A673 (cell line): Measurements from ENCODE around the gene TMEM144. TPM values are rescaled to one million over a fixed set of nuclear protein-coding genes. Genes with fewer than 3 reads are reported as not detected.
"Not testable (repeated sequence)": the region's sequence is repeated elsewhere in the genome, so short reads cannot be mapped to it uniquely, and the experiment has no call there.

Source experiments
- BruUV-seq: library from RNA; stranded (reverse); fragments of 400-500 nt; replicated peaks from 2 replicates; lab custom pipeline; 2021; lab: Mats Ljungman, UMichigan
- CTCF ChIA-PET: fragments of 300-600 bp; sonication (Branson Sonifier 250); formaldehyde crosslinking; loops from one replicate; lab custom pipeline; 2022; ENCODE audit warnings: antibody characterized with exemption; lab: Charles Lee
- POLR2A ChIA-PET: fragments of 300-600 bp; sonication (Branson Sonifier 250); formaldehyde crosslinking; loops from one replicate; lab custom pipeline; 2022; ENCODE audit warnings: antibody characterized with exemption; ENCODE audit not compliant: low non-redundant PET; lab: Charles Lee
- DNase-seq: peaks from one replicate; pipeline ENCODE4 v3.0.0-alpha.2; 2015; ENCODE audit warnings: low spot score
- H3K27ac ChIP-seq: fragments of 200-600 bp; sonication (generic); 2 replicates; pipeline ENCODE4 v1.5.1; 2016; ENCODE audit warnings: mixed run types, low read depth, mild to moderate bottlenecking, mixed read lengths, antibody characterized with exemption, low read length; ENCODE audit not compliant: poor library complexity, severe bottlenecking
- H3K27me3 ChIP-seq: fragments of 200-600 bp; sonication (generic); replicated peaks from 2 replicates; pipeline ENCODE4 v1.6.1; 2017; ENCODE audit warnings: mixed run types, low read depth, mild to moderate bottlenecking, mixed read lengths, antibody characterized with exemption, low read length; ENCODE audit not compliant: insufficient read depth, poor library complexity
- H3K36me3 ChIP-seq: fragments of 200-600 bp; sonication (generic); 2 replicates; pipeline ENCODE4 v1.6.1; 2016; ENCODE audit warnings: mixed run types, mild to moderate bottlenecking, mixed read lengths, antibody characterized with exemption, low read length; ENCODE audit not compliant: insufficient read depth, poor library complexity, severe bottlenecking
- H3K4me1 ChIP-seq: fragments of 200-600 bp; sonication (generic); 2 replicates; pipeline ENCODE4 v1.6.1; 2017; ENCODE audit warnings: mixed run types, mild to moderate bottlenecking, mixed read lengths, antibody characterized with exemption, low read length; ENCODE audit not compliant: insufficient read depth, poor library complexity, severe bottlenecking
- H3K4me3 ChIP-seq: fragments of 200-600 bp; sonication (generic); 2 replicates; pipeline ENCODE4 v1.5.1; 2016; ENCODE audit warnings: low read depth, mixed run types, mild to moderate bottlenecking, mixed read lengths, low read length; ENCODE audit not compliant: poor library complexity, severe bottlenecking
- H3K9me3 ChIP-seq: fragments of 200-600 bp; sonication (generic); 2 replicates; pipeline ENCODE4 v1.6.1; 2016; ENCODE audit warnings: mixed run types, low read depth, mild to moderate bottlenecking, mixed read lengths, antibody characterized with exemption, low read length; ENCODE audit not compliant: poor library complexity, severe bottlenecking
- EZH2 ChIP-seq: fragments of 200-600 bp; sonication (generic); IDR thresholded peaks from 2 replicates; pipeline ENCODE4 v1.6.1; 2017; ENCODE audit warnings: borderline replicate concordance, low read depth, mild to moderate bottlenecking, mixed read lengths, antibody characterized with exemption, low read length; ENCODE audit not compliant: poor library complexity, severe bottlenecking
- intact Hi-C: fragments of 100-400 bp; cut with micrococcal nuclease; formaldehyde crosslinking; loops from one replicate; pipeline ENCODE4 v1.10.0; 2022; ENCODE audit not compliant: unreplicated experiment
- total RNA-seq: library from RNA; stranded (reverse); gene quantifications from 2 replicates; pipeline ENCODE4 v1.2.3, GENCODE V29; 2021
- TF ChIP-seq, protein P1 (sequence below): fragments of 300-800, 200-600 bp; sonication (generic); conservative IDR thresholded peaks from 2 replicates; pipeline ENCODE4 v1.5.1; 2017; ENCODE audit warnings: low read depth, mild to moderate bottlenecking, antibody characterized with exemption, low read length, moderate library complexity, mixed read lengths

The TMEM144 gene
- total RNA-seq, 1 experiment from 2014 or later: 4.0 TPM

DNA sequence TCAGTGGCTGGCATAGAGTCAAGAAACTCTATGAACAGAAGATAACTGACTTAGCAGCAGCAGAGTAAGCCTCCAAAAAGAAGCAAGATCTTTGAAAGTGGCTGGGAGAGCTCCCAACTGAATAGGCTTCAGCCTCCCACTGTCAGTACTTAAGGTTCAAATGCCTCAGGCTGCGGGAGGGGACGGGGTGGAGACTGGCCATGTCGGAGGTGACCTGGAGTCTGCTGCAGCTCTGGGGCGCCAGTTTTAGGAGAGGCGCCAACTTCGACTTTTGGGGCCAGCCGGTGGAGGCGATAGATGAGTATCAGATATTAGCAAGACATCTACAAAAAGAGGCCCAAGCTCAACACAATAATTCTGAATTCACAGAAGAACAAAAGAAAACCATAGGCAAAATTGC is 67.3 kb downstream of the TMEM144 start:
- Histone ChIP-seq H3K9me3 (no peaks in the 10 kb centered on the region), H3K27me3 (no peaks in the 10 kb centered on the region), H3K4me1 (no peaks in the 10 kb centered on the region), H3K27ac (no peak overlapping the region), H3K4me3 (no peak overlapping the region), H3K36me3 (no peaks in the 10 kb centered on the region)
- POLR2A ChIA-PET: no interaction called here
- intact Hi-C loops: no loop called here
- CTCF ChIA-PET: no interaction called here
- no TSS peak for BruUV-seq
- TF ChIP-seq, protein P1, sequence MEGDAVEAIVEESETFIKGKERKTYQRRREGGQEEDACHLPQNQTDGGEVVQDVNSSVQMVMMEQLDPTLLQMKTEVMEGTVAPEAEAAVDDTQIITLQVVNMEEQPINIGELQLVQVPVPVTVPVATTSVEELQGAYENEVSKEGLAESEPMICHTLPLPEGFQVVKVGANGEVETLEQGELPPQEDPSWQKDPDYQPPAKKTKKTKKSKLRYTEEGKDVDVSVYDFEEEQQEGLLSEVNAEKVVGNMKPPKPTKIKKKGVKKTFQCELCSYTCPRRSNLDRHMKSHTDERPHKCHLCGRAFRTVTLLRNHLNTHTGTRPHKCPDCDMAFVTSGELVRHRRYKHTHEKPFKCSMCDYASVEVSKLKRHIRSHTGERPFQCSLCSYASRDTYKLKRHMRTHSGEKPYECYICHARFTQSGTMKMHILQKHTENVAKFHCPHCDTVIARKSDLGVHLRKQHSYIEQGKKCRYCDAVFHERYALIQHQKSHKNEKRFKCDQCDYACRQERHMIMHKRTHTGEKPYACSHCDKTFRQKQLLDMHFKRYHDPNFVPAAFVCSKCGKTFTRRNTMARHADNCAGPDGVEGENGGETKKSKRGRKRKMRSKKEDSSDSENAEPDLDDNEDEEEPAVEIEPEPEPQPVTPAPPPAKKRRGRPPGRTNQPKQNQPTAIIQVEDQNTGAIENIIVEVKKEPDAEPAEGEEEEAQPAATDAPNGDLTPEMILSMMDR: no peak
- no peak for TF ChIP-seq EZH2
- DNase-seq: no peak

DNA sequence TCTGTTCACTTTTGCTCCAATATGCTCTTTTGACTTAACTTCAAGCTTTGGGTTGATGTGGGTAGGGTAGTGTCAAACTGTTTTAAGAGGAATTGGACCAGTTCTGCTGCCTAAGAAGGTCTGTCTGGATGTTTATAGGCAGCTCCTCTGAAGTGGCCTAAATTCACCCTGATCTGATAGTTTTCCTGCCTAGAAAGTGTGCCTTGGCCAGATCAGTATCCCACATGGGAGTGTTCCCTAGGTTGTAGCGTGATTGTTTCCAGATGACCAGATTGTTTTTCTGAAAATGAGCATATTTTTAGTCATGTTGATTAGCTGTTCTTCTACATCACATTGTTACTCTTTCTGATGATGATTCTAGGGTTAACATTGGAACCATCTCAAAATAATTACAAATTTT is 68.8 kb downstream of the TMEM144 start:
- H3K36me3 ChIP-seq, H3K4me3 ChIP-seq, H3K9me3 ChIP-seq, CTCF ChIA-PET, H3K27me3 ChIP-seq, H3K27ac ChIP-seq, POLR2A ChIA-PET, H3K4me1 ChIP-seq, intact Hi-C loops, BruUV-seq, DNase-seq: not testable (repeated sequence)

DNA sequence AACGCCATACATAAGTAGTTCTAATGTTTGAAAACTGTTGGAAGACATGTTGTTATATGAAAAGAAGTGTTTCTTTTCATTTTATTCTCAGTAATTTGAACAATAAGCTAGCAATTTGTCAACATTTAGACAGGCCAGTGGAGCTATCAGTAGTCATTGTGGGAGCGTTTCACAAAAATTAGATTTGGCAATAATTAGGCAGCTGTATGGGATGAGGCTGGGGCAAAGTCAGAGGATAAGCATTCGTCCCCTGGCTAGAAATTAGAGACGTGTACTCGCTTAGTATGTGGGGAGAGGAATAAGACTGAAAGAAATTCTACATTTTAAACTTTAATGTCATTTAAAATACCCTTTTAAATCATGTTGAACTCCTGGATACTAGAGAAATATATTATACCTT is 70.6 kb downstream of the TMEM144 start:
- BruUV-seq: no TSS peak
- CTCF ChIA-PET: no interaction called here

DNA sequence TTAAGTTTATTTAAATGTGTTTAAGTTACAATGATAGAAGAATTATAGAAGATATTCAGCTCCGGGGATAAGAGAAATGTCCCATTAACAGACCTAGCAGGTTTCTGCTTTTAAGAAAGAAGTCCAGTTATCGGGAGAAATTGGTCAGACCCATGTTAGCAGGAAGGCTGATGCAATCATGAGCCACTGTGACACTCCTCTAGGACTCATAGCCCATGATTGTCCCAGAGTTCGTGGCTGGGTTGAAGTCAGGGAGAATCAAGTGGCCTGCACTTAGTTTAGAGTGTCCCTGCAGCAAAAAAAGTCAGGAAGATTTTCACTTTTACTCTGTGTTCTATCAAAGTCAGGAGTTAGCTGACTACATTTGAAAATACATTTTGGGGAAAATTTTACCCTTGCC is 72.0 kb downstream of the TMEM144 start:
- no peaks in the 10 kb centered on the region for H3K27me3 ChIP-seq
- no peak overlapping the region for H3K27ac ChIP-seq
- no peak for DNase-seq
- no peaks in the 10 kb centered on the region for H3K36me3 ChIP-seq
- no TSS peak for BruUV-seq
- intact Hi-C loops: no loop called here
- H3K9me3 ChIP-seq: no peaks in the 10 kb centered on the region
- no peak overlapping the region for H3K4me3 ChIP-seq
- TF ChIP-seq, protein P1: no peak
- no peak for TF ChIP-seq EZH2
- ChIA-PET CTCF (no interaction called here), POLR2A (interaction anchor here (0.6 kb wide), 1 partner anchor 1071 kb away, joined by 3 read pairs; no protein-coding TSS in a partner anchor)
- H3K4me1 ChIP-seq: no peaks in the 10 kb centered on the region

More for the DNA sequence above, 70.6 kb downstream of the TMEM144 start:
- H3K4me1 ChIP-seq: no peaks in the 10 kb centered on the region
- H3K36me3 ChIP-seq: no peaks in the 10 kb centered on the region
- intact Hi-C loops: no loop called here
- no peaks in the 10 kb centered on the region for H3K27me3 ChIP-seq
- no peak for DNase-seq
- TF ChIP-seq EZH2: no peak
- TF ChIP-seq, protein P1: no peak
- POLR2A ChIA-PET: no interaction called here
- no peak overlapping the region for H3K27ac ChIP-seq
- no peak overlapping the region for H3K4me3 ChIP-seq
- H3K9me3 ChIP-seq: no peaks in the 10 kb centered on the region
